Fibroblast of pulmonary artery (primary cell): ENCODE measurements around the gene IGLL1.
"Not testable (repeated sequence)": the region's sequence is repeated elsewhere in the genome, so short reads cannot be mapped to it uniquely, and the experiment has no call there.

Source experiments
- DNase-seq: peaks from one replicate; pipeline ENCODE4 v3.0.0-alpha.2; 2010; ENCODE audit warnings: low read depth
- H3K4me3 ChIP-seq: replicated peaks from 2 replicates; pipeline ENCODE4 v1.5.1; 2011; ENCODE audit warnings: low read depth, mild to moderate bottlenecking, control low read depth, low read length, moderate library complexity
- CTCF ChIP-seq: IDR thresholded peaks from 2 replicates; pipeline ENCODE4 v1.5.1; 2011; ENCODE audit warnings: mild to moderate bottlenecking, control low read depth, low read length, inconsistent platforms; ENCODE audit errors: missing control alignments

The IGLL1 gene

GRCh38 chr22:23598805-23599518 lies 18.9 kb upstream of the IGLL1 start:
- DNase-seq, result no peak
- no peak for TF ChIP-seq CTCF
- H3K4me3 ChIP-seq, result no peak overlapping the region

- DNase-seq, H3K4me3 ChIP-seq: not testable (repeated sequence)
These were observed 17.6 kb upstream of the IGLL1 start for GRCh38 chr22:23597576-23598268.

GRCh38 chr22:23595904-23596303 lies 15.8 kb upstream of the IGLL1 start:
- H3K4me3 ChIP-seq, DNase-seq: not testable (repeated sequence)

GRCh38 chr22:23591846-23592245 lies 11.8 kb upstream of the IGLL1 start:
- DNase-seq, result no peak
- H3K4me3 ChIP-seq, result no peak overlapping the region

GRCh38 chr22:23591201-23591791 lies 11.2 kb upstream of the IGLL1 start:
- H3K4me3 ChIP-seq, result no peak overlapping the region
- peak; percentile 76 for DNase-seq
- TF ChIP-seq CTCF, result peak; percentile 95

More at GRCh38 chr22:23591846-23592245, 11.8 kb upstream of the IGLL1 start:
- TF ChIP-seq CTCF, result no peak

GRCh38 chr22:23583836-23584235 lies 3.7 kb upstream of the IGLL1 start:
- no peak for DNase-seq
- no peak for TF ChIP-seq CTCF

GRCh38 chr22:23583153-23583552 lies 3.1 kb upstream of the IGLL1 start:
- TF ChIP-seq CTCF, result no peak
- H3K4me3 ChIP-seq, result no peak overlapping the region
- DNase-seq, result no peak

More at GRCh38 chr22:23583836-23584235, 3.7 kb upstream of the IGLL1 start:
- H3K4me3 ChIP-seq, result no peak overlapping the region

GRCh38 chr22:23581260-23581650 lies 1.2 kb upstream of the IGLL1 start:
- no peak for TF ChIP-seq CTCF
- no peak for DNase-seq
- no peak overlapping the region for H3K4me3 ChIP-seq
